Measurements from ENCODE around the gene GYS2. TPM values are rescaled to one million over a fixed set of nuclear protein-coding genes. Genes with fewer than 3 reads are reported as not detected.

The GYS2 gene
- total and polyA plus RNA-seq, 9 of the 15 experiments (the other 6 are each of a cell fraction or from before 2014, with no cell fraction given), result not detected

DNA sequence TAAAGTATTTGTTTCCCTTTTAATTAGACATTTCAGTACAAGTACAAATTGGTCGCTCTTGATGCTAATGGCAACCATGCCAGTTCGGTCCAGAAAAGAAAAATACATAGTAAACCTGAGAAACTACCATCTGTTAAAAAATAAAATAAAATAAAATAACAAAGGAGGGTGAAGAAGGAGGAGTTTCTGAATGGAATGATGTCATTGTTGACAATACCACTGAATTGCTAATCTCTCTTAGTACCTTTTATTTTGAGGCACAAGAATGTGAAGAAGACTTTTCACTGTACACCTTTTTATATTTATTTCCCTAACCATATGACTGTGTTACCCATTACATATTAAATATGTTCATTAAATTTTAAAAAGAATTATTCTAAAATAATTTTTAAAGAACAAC, 59.1 kb downstream of the GYS2 start:
- no peak for DNase-seq (ENCODE audit: extremely low read depth in 1 of 4, low spot score in 3 of 4)
- peaks cover 0 to 4% of the 10 kb centered on the region in 2 experiments; a peak in 2 of 5 replicates for H3K27me3 ChIP-seq (ENCODE audit: control insufficient read depth in 2 of 2, insufficient read depth in 2 of 2, low read length in 2 of 2)
- intact Hi-C loops (cut with micrococcal nuclease) (no loop called here), in situ Hi-C loops (cut with MboI) (no loop called here)
- no peaks in the 10 kb centered on the region for H3K4me1 ChIP-seq (replicated peaks in 1 of 2; ENCODE audit: control insufficient read depth in 2 of 2, insufficient read depth in 2 of 2, low read length in 2 of 2)
- no peak overlapping the region for H3K9ac ChIP-seq (ENCODE audit: insufficient read depth in 1 of 2, low read depth in 2 of 2, low read length in 2 of 2)
- 0% methylated on average over 2 of the region's 2 CpGs for WGBS (ENCODE audit: insufficient coverage, low coverage, missing lambda C conversion rate)
- H2AFZ ChIP-seq (ENCODE audit: low read depth, low read length), result no peak overlapping the region
- TF ChIP-seq TAF9B (IDR thresholded peaks at IDR 0.05; ENCODE audit: partially characterized antibody) (no peak), KDM1A (IDR thresholded peaks at IDR 0.05) (no peak), RBM34 (IDR thresholded peaks at IDR 0.05; ENCODE audit: borderline replicate concordance, insufficient read depth, low read length) (no peak), ZFP30 (CRISPR knock-in tag; IDR thresholded peaks at IDR 0.05; ENCODE audit: borderline replicate concordance) (no peak), ZNF764 (CRISPR knock-in tag; IDR thresholded peaks at IDR 0.05; ENCODE audit: low read depth) (no peak), PHF20 (IDR thresholded peaks at IDR 0.05; ENCODE audit: partially characterized antibody) (no peak)
- TF ChIP-seq, protein P1, sequence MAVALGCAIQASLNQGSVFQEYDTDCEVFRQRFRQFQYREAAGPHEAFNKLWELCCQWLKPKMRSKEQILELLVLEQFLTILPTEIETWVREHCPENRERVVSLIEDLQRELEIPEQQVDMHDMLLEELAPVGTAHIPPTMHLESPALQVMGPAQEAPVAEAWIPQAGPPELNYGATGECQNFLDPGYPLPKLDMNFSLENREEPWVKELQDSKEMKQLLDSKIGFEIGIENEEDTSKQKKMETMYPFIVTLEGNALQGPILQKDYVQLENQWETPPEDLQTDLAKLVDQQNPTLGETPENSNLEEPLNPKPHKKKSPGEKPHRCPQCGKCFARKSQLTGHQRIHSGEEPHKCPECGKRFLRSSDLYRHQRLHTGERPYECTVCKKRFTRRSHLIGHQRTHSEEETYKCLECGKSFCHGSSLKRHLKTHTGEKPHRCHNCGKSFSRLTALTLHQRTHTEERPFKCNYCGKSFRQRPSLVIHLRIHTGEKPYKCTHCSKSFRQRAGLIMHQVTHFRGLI (CRISPR knock-in tag; IDR thresholded peaks at IDR 0.05), result no peak
- no peaks in the 10 kb centered on the region for H4K20me1 ChIP-seq (replicated peaks; ENCODE audit: control insufficient read depth, insufficient read depth, low read length)
- no peaks in the 10 kb centered on the region for H3K9me1 ChIP-seq (ENCODE audit: control insufficient read depth, insufficient read depth, low read length)
- no peak for FAIRE-seq
- CTCF ChIA-PET (ENCODE audit: low intra/inter-chr PET ratio), result no interaction called here
- ATAC-seq, result no peak
- H3K36me3 ChIP-seq (ENCODE audit: control insufficient read depth, insufficient read depth, low read length), result no peaks in the 10 kb centered on the region
- H3K27ac ChIP-seq (ENCODE audit: extremely low read depth, low read depth, low read length), result no peak overlapping the region
- no peaks in the 10 kb centered on the region for H3K9me3 ChIP-seq (replicated peaks; ENCODE audit: control insufficient read depth, insufficient read depth, low read depth, low read length)
- H3K4me3 ChIP-seq, result no peak overlapping the region
- no peak overlapping the region for H3K4me2 ChIP-seq (ENCODE audit: insufficient read depth, low read length)
- POLR2A ChIA-PET, result no interaction called here
- no TSS peak for BruUV-seq (replicated peaks)
- no peaks in the 10 kb centered on the region for H3K79me2 ChIP-seq (ENCODE audit: control insufficient read depth, insufficient read depth, low read length)

All from K562 (cell line).